ENCODE measurements around the gene CCDC196. TPM values are rescaled to one million over a fixed set of nuclear protein-coding genes. Genes with fewer than 3 reads are reported as not detected.
"Not testable (repeated sequence)": the region's sequence is repeated elsewhere in the genome, so short reads cannot be mapped to it uniquely, and the experiment has no call there.

CCDC196 gene
- total RNA-seq, 1 experiment from 2014 or later = not detected

DNA sequence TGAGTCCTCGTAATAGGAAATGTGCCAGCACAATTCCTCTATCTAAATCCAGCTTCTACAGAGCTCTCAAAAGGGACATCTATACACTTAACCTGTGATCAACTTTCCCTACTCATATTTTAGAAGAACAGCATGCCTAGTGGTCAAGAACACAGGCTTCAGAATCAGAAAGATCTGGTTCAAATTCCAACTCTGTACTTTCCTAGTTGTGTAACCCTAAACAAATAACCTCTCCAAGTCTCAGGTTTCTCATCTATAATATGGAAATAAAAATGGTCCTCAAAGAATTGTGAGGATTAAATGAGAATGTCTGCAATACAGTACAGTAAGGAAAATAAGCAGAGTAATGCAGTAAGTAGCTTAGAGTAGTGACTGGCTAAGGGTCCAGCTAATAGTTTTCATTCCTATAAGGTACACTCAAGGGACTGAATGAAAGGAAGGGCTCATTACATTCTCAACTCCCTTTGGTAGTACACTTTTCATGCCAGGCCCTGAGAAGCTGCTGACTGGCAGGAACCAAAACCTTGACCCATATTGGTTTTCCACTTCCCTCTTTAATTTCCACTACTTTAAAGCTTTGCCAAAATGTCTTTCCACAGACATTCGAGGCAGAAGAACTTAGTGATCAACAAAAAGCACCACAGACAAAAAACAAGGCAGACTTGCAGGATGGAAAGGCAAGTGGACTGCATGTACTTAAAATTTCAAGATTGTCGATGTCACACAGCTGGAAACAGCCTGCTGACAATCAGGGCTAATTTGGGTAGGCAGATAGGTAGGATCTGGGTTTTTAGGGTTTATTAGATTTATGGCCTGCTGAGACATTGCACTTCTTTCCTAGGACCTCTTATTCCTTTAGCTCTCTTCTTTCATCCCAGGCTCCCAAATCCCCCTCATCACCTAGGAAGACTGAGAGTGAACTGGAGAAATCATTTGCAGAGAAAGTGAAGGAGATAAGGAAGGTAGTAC, 4.3 kb downstream of the CCDC196 start:
- DNase-seq (ENCODE audit: low spot score) = no peak
- in situ Hi-C loops (cut with HindIII; ENCODE audit: low sequenced_read_pairs) = no loop called here

DNA sequence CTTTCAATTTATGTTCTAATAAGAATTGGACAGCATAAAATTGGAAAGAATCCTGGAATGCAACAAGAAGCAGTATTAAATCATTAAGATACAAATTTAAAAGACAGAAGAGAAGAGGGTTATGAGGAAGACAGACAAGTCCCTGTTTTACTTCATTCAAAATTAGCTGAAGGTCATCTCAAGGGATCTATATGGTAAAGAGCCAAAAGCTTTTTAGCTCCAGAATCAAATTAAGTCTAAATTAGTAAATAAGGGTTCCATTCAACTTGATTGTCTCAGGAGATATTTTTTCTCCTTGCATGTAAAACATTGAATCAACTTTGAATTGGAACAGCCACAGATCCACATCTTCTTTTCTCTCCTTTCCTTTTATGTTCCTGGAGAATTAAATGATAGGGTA, 7.6 kb downstream of the CCDC196 start:
- DNase-seq (ENCODE audit: low spot score) = no peak

DNA sequence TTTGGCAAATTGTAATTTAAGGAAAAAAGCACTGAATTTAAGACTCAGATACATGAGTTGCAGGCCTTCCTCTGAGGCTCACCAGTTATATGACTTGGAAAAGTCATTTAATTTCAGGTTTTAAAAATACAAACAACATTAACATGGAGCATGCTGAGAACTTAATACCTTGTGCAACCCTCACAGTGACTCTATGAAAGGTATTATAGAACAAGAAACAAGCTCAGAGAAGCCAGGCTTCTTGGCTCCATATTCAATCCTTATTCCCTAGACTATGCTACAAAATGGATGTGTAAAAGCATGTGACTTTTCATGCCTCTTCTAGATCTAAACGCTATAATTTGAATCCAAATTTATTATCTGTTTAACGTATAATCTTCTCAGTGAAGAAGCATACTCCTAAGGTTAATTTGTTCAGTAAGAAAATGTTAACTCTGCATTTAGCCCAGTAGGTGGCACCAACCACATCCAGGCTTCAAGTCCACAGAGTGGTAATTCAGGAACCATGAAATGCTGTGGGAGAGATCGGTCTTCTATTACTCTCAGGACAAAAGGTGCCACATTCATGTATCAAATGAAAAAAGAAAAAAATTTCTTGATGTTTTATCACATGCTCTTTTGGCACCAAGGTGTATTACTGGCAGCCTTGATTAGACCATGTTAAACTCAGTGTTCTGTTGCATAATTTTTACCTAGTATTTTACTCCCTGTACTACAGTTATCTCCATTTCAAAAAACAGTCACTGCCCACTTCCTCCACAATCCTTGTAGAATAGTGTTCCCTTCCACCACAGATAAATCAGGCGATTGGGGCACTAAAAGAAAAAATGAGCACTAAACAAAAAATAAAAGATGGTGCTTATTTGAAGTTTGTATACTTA, 9.3 kb downstream of the CCDC196 start:
- peak; percentile 90 for DNase-seq (ENCODE audit: low spot score)
- in situ Hi-C loops (cut with HindIII; ENCODE audit: low sequenced_read_pairs) = no loop called here

More for the DNA sequence above, 7.6 kb downstream of the CCDC196 start:
- in situ Hi-C loops (cut with HindIII; ENCODE audit: low sequenced_read_pairs) = no loop called here

DNA sequence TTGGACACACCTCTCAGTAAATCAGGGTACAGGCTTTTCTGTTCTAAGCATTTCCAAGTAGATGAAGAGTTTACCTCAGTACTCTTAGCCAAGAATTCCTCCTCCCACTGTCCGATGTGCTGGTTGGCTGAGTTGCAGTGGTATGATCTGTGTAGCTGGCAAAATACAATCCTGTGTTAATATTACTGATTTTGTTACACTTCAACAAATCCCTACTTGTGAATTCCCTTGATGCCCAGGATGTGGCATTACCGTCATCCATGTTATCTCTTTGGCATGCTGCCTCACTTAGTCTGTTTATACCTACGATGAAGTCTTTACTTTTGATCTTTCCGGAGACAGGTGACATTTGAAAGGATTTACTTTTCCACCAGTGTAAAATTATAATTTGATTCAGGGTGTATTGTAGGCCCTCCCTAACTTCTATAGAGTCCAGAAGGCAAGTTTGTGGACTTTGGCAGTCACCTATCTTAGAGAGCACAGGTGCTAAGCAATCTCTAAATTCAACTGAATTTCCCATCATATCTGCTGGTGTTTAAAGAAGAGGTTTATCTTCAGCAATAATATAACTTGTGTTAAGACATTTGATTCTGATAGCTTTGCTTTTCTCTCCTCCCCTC, 10.1 kb downstream of the CCDC196 start:
- peak; percentile 1 for DNase-seq (ENCODE audit: low spot score)
- in situ Hi-C loops (cut with HindIII; ENCODE audit: low sequenced_read_pairs) = no loop called here

DNA sequence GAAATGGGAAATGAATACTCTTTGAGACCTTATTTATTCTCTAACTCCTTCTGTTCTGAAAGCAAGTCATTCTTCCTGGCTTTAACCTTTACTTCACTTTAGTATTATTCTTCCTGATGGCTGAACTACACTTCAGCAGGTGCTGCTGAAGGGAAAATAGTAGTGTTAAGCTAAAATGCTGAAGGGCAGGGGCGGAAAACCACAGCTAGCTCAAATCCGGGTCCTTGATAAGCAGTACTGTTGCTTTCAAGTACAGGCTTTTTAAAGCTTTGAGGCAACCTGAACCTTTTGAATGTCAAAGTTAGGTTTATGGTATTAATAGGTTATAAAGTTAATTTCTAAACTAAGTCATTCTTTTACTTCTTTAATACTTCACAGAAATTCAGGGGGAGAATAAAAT, 10.7 kb downstream of the CCDC196 start:
- in situ Hi-C loops (cut with HindIII; ENCODE audit: low sequenced_read_pairs) = no loop called here
- no peak for DNase-seq (ENCODE audit: low spot score)

DNA sequence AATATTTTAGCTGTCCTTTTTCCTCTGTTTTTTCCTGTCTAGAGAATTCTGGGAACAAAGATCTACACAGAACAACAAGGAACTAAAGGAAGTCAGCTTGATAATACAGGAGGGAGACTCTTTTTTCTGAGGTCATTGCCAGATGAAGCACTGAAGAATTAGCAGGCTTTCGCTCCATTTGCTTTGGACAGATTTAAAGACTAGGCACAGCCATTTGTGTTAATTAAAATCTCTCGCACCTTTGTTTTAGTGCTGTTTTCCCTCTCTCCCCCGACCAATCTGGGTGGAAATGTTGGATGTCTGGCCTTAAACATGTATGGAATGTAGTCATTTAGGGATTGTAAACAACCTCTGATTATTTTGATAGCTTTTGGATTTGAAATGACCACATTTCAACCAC, 12.1 kb downstream of the CCDC196 start:
- no peak for DNase-seq (ENCODE audit: low spot score)
- in situ Hi-C loops (cut with HindIII; ENCODE audit: low sequenced_read_pairs) = no loop called here

DNA sequence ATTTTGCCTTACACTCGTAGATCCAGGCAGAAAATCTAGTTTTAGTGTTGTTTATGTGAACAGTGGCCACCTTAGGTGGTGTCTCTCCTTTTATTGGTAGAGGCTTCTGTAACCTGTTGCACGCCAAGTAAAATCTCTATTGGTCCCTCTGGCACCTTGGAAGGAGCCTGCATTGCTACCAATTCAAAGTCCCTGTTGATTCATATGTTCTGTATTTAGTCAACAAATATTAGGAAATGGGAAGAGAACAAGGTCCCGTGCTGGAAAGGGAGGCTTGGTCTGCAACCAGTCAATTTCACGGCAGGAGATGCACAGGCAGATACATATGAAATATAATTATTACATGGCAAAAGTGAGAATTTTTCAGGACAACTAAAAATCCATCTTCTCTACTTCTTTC, 15.4 kb downstream of the CCDC196 start:
- in situ Hi-C loops (cut with HindIII; ENCODE audit: low sequenced_read_pairs) = no loop called here

DNA sequence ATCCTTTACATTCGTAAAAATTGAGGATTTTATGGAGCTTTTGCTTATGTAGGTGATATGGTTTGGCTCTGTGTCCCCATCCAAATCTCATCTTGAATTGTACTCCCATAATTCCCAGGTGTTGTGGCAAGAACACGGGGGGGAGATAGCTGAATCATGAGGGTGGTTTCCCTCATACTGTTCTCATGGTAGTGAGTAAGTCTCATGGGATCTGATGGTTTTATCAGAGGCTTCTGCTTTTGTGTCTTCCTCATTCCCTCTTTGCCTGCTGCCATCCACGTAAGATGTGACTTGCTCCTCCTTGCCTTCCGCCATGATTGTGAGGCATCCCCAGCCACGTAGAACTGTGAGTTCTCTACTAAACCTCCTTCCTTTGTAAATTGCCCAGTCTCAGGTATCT, 16.7 kb downstream of the CCDC196 start:
- in situ Hi-C loops (cut with HindIII; ENCODE audit: low sequenced_read_pairs); DNase-seq (ENCODE audit: low spot score): not testable (repeated sequence)

More for the DNA sequence above, 15.4 kb downstream of the CCDC196 start:
- no peak for DNase-seq (ENCODE audit: low spot score)

DNA sequence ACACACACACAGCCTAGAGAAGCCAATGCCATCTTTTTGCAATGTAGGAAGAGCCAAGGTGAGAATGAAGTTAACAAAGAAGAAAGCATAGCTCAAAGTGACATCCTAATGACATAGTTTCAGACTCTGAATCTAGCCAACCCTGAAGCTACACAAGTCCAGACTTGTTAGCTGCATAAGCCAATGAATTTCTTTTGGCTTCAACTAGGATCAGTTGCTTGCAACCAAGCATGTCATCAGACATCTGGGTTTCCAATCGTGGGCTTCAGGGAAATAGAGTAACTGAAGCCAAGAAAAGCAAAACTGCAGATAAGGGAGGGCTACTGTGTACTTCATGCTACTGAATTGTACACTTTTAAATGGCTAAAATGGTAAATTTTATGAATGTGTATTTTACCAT, 17.4 kb downstream of the CCDC196 start:
- no peak for DNase-seq (ENCODE audit: low spot score)
- in situ Hi-C loops (cut with HindIII; ENCODE audit: low sequenced_read_pairs) = no loop called here

DNA sequence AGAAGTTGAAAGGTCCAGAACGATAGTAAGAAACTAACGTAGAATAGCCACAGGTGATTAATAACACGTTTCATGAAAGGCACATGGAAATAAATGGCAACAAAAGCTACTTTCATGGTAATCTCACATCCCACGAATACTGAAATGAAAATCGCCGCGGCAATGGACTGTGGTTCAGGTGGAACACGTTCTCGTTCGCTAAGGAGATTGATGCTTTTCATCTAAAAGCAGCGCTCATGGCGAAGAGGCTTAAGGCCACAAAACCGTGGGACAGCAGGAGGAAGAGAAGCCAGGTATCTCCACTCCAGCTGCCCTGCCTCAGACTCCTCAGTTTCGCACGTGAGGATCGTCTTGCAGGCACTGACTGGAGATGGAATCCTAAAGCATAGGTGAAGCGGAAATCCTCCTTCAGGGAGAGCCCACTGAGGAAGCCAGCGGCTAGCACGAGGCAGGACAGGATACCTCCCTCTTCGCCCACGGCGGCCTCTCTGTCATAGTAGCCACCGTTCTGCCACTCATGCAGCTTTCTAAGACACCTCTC, 21.1 kb downstream of the CCDC196 start:
- peak; percentile 76 for DNase-seq (ENCODE audit: low spot score)
- in situ Hi-C loops (cut with HindIII; ENCODE audit: low sequenced_read_pairs) = no loop called here

DNA sequence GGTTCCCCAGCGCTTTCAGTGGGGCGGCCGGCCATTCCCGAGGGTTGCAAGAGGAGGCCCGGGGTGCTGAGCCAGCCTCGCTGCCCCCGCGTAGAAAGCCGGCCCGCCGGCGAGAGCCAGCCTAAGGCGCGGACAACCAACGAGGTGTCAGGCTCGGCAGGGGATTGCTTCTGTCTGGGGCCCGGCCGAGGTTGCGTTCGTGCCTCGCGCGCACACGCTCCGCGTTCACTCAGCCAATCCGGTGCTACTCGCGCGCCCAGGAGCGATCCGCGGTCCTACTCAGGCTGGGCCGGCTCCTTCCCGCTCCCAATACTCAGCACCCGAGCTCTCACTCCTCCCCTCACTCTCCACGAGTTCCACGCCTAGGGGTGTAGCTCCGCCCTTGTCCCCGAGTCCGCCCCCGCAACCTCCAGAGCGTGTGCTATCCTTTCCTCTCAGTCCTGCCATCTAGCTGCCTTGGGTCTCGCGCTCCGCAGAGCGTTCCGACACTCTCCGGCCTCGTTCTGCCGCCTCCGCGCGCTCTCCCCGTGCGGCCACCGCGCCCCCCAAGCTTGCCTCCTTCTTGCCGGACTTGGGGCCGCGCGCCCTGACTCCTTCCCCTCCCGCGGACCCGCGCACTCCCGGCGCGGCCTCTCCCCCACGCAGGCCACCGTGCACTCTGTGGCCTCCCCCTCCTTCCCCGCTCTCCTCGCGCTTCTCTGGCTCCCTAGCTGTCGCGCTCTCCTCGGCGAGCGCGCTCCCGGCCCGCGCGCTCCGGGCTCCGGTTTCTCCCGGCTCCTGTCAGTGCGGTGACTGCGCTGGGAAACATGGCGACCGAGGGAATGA, 21.8 kb downstream of the CCDC196 start, which contains the start of gene GPHN:
Gene GPHN (plus strand): TSS at position 426 of the 825 bp plus-strand sequence.
- in situ Hi-C loops (cut with HindIII; ENCODE audit: low sequenced_read_pairs) = no loop called here
- peak; percentile 97 for DNase-seq (ENCODE audit: low spot score)

DNA sequence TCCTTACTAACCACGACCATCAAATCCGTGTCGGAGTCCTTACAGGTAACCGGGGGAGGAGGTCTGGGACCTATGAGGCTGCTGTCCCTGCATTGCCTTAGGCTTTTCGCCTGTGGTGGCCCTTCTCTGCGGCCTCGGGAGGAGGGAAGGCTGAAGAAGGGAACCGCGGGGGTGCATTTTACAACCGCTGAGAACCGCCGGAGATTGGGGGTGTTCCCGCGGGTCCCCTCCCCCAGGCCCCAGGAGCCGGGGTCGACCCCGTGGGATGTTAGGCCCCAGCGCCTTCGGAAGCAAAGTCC, 22.3 kb downstream of the CCDC196 start:
- DNase-seq (ENCODE audit: low spot score) = no peak
- in situ Hi-C loops (cut with HindIII; ENCODE audit: low sequenced_read_pairs) = no loop called here

DNA sequence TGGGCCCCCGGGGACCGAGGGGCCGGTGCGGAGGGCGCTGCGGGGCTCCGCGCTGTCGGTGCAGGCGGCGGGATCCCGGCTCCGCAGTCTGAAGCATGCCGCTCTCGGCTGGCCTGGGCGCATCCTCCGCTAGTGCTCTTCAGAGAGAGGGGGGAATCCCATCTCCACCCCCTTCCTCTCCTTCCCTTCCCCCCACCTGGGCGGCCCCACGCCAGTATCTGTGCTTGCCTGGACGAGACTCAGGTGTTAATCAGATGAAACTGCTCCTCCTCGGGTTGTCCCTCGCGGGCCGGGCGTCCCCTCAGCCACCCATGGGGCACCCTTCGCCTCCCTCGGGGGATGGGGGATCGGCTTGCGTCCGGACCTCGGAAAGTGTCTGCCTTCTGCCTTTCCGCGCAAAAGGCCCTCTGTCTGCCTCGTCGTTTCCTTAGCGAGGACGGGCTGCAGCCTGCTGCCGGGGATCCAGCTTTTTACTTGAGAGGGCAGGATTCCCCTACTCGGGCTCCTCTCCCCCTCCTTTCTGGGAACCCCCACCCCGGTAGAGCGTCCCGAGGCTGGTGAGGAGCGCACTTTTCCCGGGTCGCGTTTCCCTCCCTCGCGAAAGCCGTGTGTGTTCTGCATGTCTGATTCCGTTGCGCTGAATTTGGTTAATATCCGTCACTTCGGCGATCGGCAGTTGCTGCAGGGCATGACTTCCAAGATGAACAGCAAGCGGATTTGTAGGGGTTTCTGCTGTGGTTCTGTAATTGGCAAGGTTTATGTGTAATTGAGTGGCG, 22.9 kb downstream of the CCDC196 start:
- DNase-seq (ENCODE audit: low spot score) = peak; percentile 64
- in situ Hi-C loops (cut with HindIII; ENCODE audit: low sequenced_read_pairs) = no loop called here

DNA sequence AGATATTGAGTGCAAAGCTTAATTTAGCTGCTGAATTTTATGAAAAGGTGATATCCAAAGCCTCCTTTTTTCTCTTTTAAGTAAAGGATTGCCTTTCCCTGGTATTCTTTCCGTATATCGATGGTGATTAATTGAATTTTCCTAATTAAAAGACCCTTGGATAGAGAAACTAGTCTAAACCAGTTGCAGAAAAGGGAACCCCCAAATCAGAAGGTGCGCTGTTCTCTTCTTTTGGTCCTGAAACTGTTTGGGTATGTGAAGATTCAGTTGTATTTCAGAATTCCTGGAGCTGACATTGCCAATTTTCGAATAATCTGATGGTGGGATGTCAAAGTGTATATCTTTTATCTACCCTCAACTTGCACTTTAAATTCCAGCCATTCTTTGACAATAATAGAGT, 23.7 kb downstream of the CCDC196 start:
- DNase-seq (ENCODE audit: low spot score) = peak; percentile 25
- in situ Hi-C loops (cut with HindIII; ENCODE audit: low sequenced_read_pairs) = no loop called here

DNA sequence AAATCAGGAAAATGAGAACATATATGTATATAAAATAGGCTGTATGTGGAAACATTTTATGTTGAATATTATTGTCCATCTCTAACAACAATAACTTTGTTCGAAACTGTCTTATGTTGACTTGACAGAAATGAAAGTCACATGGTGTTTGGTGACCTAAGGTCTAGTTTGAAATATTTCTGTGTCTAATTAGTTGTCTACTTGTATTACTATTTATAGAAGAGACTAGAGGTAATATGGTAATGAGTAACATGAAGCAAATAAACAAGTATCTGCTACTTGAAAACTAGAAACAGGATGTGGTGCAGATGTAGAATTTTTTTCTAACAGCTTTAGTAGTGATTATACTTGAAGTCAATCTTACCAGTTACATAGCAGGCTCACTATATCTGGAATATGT, 25.7 kb downstream of the CCDC196 start:
- no peak for DNase-seq (ENCODE audit: low spot score)
- in situ Hi-C loops (cut with HindIII; ENCODE audit: low sequenced_read_pairs) = no loop called here

DNA sequence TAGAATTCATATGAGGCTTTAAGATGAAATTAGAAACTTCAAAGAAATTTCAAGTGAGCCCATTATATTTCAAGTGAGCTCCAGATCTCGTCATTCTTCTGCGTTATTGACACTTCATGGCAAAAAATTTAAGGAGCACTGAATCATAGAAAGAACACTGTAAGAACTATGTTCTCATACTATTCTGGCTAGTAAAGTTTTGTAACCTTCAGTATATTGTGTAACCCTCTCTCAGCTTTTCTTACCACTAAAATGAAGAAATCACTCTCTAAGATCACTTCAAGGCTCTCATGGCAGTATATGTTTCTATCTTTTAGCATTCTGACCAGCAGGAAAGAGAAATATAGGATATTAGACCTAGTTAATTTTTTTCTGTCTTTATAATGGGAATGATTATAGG, 28.0 kb downstream of the CCDC196 start:
- in situ Hi-C loops (cut with HindIII; ENCODE audit: low sequenced_read_pairs) = no loop called here
- DNase-seq (ENCODE audit: low spot score) = no peak

DNA sequence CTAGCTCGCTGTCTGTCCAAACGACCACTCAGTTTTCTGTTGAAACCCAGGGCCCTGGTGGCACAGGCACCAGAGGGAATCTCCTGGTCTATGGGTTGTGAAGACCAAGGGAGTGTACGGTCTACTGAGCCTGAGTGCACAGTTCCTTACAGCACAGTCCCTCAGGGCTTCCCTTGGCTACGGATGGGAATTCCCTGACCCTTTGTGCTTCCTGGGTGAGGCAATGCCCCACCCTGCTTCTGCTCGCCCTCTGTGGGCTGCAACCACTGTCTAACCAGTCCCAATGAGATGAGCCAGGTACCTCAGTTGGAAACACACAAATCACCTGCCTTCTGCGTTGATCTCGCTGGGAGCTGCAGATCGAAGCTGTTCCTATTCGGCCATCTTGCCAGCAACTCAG, 44.4 kb downstream of the CCDC196 start:
- in situ Hi-C loops (cut with HindIII; ENCODE audit: low sequenced_read_pairs) = no loop called here
- no peak for DNase-seq (ENCODE audit: low spot score)

DNA sequence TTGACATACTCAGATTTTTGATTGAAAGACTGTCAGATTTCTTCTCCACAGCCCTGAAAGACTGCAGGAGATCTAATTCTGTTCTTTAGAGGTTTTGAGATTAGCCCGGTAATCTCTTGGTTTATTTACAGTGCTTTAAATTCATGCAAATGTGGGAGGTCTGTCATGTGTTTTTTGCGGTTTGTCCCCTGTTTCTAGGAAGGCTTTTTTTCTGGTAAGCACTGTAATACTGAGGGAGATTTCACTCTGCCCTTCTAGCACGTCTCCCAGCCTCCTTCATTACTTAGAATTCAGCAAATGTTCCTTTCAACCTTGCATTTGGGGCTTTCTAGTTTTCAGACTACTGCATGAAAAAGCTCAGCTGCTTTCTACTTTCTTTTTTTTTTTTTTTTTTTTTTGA, 52.9 kb downstream of the CCDC196 start:
- no peak for DNase-seq (ENCODE audit: low spot score)
- in situ Hi-C loops (cut with HindIII; ENCODE audit: low sequenced_read_pairs) = no loop called here

All from G401 (cell line).